ENCODE results near the gene UQCRC2. TPM values are rescaled to one million over a fixed set of nuclear protein-coding genes. Genes with fewer than 3 reads are reported as not detected.

The UQCRC2 gene
- total RNA-seq, 1 donor from 2014 or later = 252 TPM

DNA sequence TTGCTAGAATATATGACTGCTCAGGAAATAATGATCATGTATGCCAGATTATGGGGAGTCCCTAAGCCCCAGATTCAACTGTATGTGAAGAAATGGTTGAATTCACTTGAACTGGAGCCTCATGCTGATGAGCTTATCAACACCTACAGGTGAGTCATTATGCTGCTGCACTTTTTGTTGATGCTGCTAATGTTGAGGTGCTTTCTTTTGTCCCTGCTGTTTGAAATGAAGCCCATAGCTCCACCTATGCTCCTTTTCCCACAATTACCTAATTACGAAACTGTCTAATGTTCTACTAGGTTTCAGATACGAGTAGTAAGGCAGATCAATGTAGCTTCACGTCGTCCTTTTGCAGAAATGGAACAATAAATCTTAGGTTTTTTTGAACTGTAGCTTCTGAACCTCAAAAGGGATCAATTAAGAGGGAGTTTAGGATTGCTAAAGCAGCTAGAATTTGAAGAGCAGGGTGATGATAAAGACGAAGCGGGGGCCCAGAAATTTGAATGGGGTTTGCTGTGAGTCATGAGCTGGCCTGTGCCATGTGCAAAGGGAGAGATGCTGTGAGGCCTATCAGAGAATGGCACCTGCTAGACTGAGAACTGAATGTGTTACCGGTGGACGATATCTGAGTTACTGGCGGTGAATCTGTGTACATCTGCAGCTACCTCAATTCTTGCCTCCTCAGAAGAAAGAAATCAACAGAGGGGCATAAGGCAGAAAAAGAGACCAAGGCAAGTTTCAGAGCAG, 6.1 kb upstream of the UQCRC2 start:
- Histone ChIP-seq H3K36me3 (ENCODE audit: control insufficient read depth, insufficient read depth, low read length) (no peaks in the 10 kb centered on the region), H3K4me3 (ENCODE audit: low read depth, low read length) (no peak overlapping the region), H3K27me3 (ENCODE audit: control insufficient read depth, insufficient read depth, low read length) (no peaks in the 10 kb centered on the region)
- TF ChIP-seq, protein P1, sequence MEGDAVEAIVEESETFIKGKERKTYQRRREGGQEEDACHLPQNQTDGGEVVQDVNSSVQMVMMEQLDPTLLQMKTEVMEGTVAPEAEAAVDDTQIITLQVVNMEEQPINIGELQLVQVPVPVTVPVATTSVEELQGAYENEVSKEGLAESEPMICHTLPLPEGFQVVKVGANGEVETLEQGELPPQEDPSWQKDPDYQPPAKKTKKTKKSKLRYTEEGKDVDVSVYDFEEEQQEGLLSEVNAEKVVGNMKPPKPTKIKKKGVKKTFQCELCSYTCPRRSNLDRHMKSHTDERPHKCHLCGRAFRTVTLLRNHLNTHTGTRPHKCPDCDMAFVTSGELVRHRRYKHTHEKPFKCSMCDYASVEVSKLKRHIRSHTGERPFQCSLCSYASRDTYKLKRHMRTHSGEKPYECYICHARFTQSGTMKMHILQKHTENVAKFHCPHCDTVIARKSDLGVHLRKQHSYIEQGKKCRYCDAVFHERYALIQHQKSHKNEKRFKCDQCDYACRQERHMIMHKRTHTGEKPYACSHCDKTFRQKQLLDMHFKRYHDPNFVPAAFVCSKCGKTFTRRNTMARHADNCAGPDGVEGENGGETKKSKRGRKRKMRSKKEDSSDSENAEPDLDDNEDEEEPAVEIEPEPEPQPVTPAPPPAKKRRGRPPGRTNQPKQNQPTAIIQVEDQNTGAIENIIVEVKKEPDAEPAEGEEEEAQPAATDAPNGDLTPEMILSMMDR (IDR thresholded peaks at IDR 0.05; ENCODE audit: insufficient read depth, low read length, severe bottlenecking) = no peak
- FAIRE-seq (no peak), DNase-seq (ENCODE audit: low read depth) (peak; percentile 74)

DNA sequence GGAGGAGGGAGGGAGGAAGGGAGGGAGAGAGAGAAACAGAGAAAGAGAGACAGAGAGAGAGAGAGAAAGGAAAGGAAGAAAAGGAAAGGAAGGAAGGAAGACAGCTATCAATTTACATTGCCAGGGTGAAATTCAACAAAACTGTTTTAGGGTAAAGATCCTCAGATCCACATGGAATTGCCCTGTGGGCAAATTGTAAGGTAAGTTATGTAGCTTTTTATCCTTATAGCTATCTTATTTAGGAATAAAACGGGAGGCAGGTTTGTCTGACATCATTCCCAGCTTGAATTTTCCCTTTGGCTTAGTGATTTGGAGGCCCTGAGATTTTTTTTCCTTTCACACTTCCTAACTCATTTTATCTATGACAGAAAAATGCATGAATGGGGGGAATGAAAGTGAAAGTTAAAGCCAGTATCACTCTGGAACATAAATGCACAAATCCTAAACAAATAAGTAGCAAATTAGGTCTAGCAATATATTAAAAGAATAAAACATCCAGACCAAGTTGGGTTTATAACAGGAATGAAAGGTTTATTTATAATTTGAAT, 3.4 kb upstream of the UQCRC2 start:
- DNase-seq (ENCODE audit: low read depth) = no peak

DNA sequence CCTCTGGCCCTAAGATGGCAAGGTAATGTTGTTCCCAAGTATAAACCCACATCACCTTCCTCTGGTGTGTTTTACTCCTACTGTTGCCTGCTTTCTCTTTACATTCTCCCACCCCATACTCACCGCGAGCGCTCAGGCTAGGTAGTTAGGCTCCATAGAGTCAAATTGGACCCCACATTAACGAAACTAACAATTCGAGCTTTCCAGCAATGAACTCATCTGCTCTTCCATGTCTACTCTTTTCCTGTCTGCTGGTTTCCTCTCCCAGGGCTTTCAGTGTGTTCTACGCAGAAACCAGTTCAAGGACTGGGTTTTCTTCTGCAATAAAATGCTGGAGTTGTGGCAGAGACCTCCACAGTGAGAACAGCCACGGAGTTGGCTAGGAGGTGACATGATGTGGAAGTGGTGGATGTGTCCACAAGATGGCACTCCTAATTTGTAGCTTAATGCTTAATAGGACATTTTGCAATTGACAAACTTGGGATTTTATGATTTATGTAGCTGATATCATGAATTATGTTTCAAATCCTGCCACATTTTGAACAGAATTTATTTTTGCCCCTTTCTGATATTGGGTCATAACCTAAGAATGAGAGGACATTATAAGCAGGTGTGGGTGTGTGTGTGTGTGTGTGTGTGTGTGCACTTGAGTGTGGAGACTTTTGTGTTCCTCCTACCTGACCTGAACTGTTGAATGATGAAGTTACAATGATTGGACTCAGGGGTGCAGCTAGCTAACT, 2.2 kb upstream of the UQCRC2 start:
- Histone ChIP-seq H3K27me3 (ENCODE audit: control insufficient read depth, insufficient read depth, low read length) (no peaks in the 10 kb centered on the region), H3K36me3 (ENCODE audit: control insufficient read depth, insufficient read depth, low read length) (no peaks in the 10 kb centered on the region), H3K4me3 (ENCODE audit: low read depth, low read length) (no peak overlapping the region)
- TF ChIP-seq, protein P1 (IDR thresholded peaks at IDR 0.05; ENCODE audit: insufficient read depth, low read length, severe bottlenecking) = peak; percentile 55
- FAIRE-seq = no peak
- peak; percentile 50 for DNase-seq (ENCODE audit: low read depth)

More for the DNA sequence above, 3.4 kb upstream of the UQCRC2 start:
- FAIRE-seq = no peak
- Histone ChIP-seq H3K36me3 (ENCODE audit: control insufficient read depth, insufficient read depth, low read length) (no peaks in the 10 kb centered on the region), H3K4me3 (ENCODE audit: low read depth, low read length) (no peak overlapping the region), H3K27me3 (ENCODE audit: control insufficient read depth, insufficient read depth, low read length) (no peaks in the 10 kb centered on the region)
- TF ChIP-seq, protein P1 (IDR thresholded peaks at IDR 0.05; ENCODE audit: insufficient read depth, low read length, severe bottlenecking) = no peak

DNA sequence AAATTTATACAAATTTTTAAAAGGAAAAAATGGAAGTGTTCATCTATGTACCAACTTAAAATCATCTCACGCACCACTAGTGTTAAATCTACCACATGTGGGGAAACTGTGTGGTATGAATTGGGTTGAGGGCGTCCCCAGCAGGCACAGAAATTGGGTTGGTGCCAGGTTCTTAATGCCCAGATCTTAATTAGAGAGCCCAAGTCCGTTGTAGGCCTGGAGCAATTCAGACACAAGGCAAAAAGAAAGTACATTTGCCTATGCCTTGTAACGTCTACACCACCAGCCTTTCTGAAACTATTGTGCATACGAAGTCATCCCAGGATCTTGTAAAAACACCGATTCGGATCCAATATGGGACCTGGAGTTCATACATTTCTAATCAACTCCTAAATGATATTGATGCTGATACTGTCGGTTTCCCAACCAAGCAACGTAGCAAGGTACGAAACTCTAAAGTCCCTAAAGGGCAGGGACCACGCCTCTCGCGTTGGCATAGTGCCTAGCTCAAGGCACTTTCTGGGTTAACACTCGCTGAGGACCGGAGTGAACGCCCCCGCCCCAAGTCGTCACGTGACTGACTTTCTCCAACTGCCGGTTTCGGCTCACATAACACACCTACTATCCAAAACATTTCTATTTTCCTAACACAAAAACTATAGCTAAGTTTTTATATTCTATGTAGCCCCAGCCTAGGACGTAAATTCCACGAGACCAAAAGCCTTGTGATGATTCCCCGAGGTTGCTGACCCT, 945 bp upstream of the UQCRC2 start:
- FAIRE-seq (no peak), DNase-seq (ENCODE audit: low read depth) (peak; percentile 63)
- no peaks in the 10 kb centered on the region for H3K27me3 ChIP-seq (ENCODE audit: control insufficient read depth, insufficient read depth, low read length)
- peaks cover 1% of the 10 kb centered on the region for H3K36me3 ChIP-seq (ENCODE audit: control insufficient read depth, insufficient read depth, low read length)
- peak overlapping the region; percentile 61 for H3K4me3 ChIP-seq (ENCODE audit: low read depth, low read length)
- TF ChIP-seq, protein P1 (IDR thresholded peaks at IDR 0.05; ENCODE audit: insufficient read depth, low read length, severe bottlenecking) = no peak

DNA sequence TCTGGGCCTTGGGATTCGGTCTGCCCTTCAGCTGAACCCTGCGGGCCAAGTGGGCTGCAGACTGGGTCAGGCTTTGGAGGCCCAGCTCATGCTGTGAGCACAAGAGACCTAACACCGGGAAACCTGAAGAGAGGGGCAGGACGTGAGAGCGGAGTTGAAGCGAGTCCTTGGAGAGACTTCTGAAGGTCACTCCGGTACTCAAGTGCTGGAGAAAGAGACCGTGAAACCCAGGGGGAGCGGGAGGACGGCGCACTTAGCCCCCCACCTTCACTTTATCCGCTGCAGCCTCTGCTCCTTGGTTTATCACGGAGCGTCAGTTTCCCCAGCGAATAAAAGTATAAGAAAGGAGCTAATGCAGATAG, 361 bp downstream of the UQCRC2 start:
- no peak for FAIRE-seq

More for the DNA sequence above, 361 bp downstream of the UQCRC2 start:
- no peaks in the 10 kb centered on the region for H3K27me3 ChIP-seq (ENCODE audit: control insufficient read depth, insufficient read depth, low read length)
- H3K4me3 ChIP-seq (ENCODE audit: low read depth, low read length) = peak overlapping the region; percentile 61
- no peak for DNase-seq (ENCODE audit: low read depth)
- peaks cover 5% of the 10 kb centered on the region for H3K36me3 ChIP-seq (ENCODE audit: control insufficient read depth, insufficient read depth, low read length)
- TF ChIP-seq, protein P1 (IDR thresholded peaks at IDR 0.05; ENCODE audit: insufficient read depth, low read length, severe bottlenecking) = no peak
